Peyer's patch (tissue), 4 donors: ENCODE data around the gene MYCT1. TPM values are rescaled to one million over a fixed set of nuclear protein-coding genes. Genes with fewer than 3 reads are reported as not detected.

ENCODE experiments used
- DNase-seq, 3 donors: peaks; one replicate each; pipeline ENCODE4 v3.0.0-alpha.2; 2017 to 2019
- H3K27ac ChIP-seq, 4 donors: fragments of 200-600 bp; sonication (generic); one replicate each; pipeline ENCODE4 v1.5.1; 2016 to 2019
- H3K27me3 ChIP-seq, 2 donors: fragments of 200-600 bp; sonication (generic); one replicate each; pipeline ENCODE4 v1.5.1; 2019
- H3K36me3 ChIP-seq, 3 donors: fragments of 200-600 bp; sonication (generic); one replicate each; pipeline ENCODE4 v1.5.1; 2016 to 2019
- H3K4me1 ChIP-seq, 4 donors: fragments of 200-600 bp; sonication (generic); one replicate each; pipeline ENCODE4 v1.5.1; 2016 to 2019
- H3K4me3 ChIP-seq, 4 donors: fragments of 200-600 bp; sonication (generic); 1 replicate in 3 of 4; 2 replicates in 1 of 4; pipeline ENCODE4 v1.5.1; 2016 to 2019; ENCODE audit warnings: mild to moderate bottlenecking in 1 of 4
- H3K9me3 ChIP-seq, 4 donors: fragments of 200-600 bp; sonication (generic); one replicate each; pipeline ENCODE4 v1.5.1; 2016 to 2019; ENCODE audit warnings: mild to moderate bottlenecking in 1 of 4
- CTCF ChIP-seq, 6 experiments: fragments of 450-650 bp in 4 of 6; fragments of 200-600 bp in 2 of 6; sonication (generic) in 1 of 6; IDR thresholded peaks; one replicate each; pipeline ENCODE4 v1.5.1; 2017 to 2019; ENCODE audit warnings: antibody characterized with exemption in 6 of 6, mild to moderate bottlenecking in 3 of 6, moderate library complexity in 1 of 6
- POLR2A ChIP-seq, 2 donors: fragments of 450-650 bp; IDR thresholded peaks; one replicate each; pipeline ENCODE4 v1.5.1; 2017; ENCODE audit warnings: antibody characterized with exemption in 2 of 2, mild to moderate bottlenecking in 2 of 2, moderate library complexity in 2 of 2
- total RNA-seq, 4 donors: library from RNA; depleted of rRNA; stranded (reverse); fragments of >200 nt; gene quantifications; one replicate each; pipeline ENCODE4 v1.1.0, GENCODE V29; 2016

MYCT1 gene
- total RNA-seq, 4 donors from 2014 or later = 4.0 to 11.0 (median 4.9) TPM

GRCh38 chr6:152727507-152727906 lies 29.8 kb downstream of the MYCT1 start:
- no peak overlapping the region for H3K4me3 ChIP-seq
- TF ChIP-seq POLR2A (IDR thresholded peaks at IDR 0.05) = no peak
- DNase-seq = no peak

GRCh38 chr6:152734630-152735029 lies 36.9 kb downstream of the MYCT1 start:
- H3K4me3 ChIP-seq = no peak overlapping the region
- no peak for DNase-seq
- no peaks in the 10 kb centered on the region for H3K27me3 ChIP-seq
- no peaks in the 10 kb centered on the region for H3K4me1 ChIP-seq
- TF ChIP-seq POLR2A (IDR thresholded peaks at IDR 0.05) = no peak
- TF ChIP-seq CTCF (IDR thresholded peaks at IDR 0.05) = no peak
- peaks cover 0 to 5% (median 0%) of the 10 kb centered on the region in 4 donors for H3K9me3 ChIP-seq
- H3K27ac ChIP-seq = no peak overlapping the region
- H3K36me3 ChIP-seq = no peaks in the 10 kb centered on the region

More at GRCh38 chr6:152727507-152727906, 29.8 kb downstream of the MYCT1 start:
- H3K36me3 ChIP-seq = no peaks in the 10 kb centered on the region
- no peaks in the 10 kb centered on the region for H3K27me3 ChIP-seq
- no peaks in the 10 kb centered on the region for H3K4me1 ChIP-seq
- no peak overlapping the region for H3K27ac ChIP-seq
- no peaks in the 10 kb centered on the region for H3K9me3 ChIP-seq

GRCh38 chr6:152736687-152737273 lies 39.1 kb downstream of the MYCT1 start:
- peaks cover 0 to 5% (median 0%) of the 10 kb centered on the region in 4 donors for H3K9me3 ChIP-seq
- DNase-seq = no peak
- H3K27me3 ChIP-seq = no peaks in the 10 kb centered on the region
- H3K27ac ChIP-seq = no peak overlapping the region
- H3K36me3 ChIP-seq = no peaks in the 10 kb centered on the region
- no peaks in the 10 kb centered on the region for H3K4me1 ChIP-seq
- no peak overlapping the region for H3K4me3 ChIP-seq
- TF ChIP-seq CTCF (IDR thresholded peaks at IDR 0.05) (no peak), POLR2A (IDR thresholded peaks at IDR 0.05) (no peak)

GRCh38 chr6:152745509-152746171 lies 47.9 kb downstream of the MYCT1 start:
- no peak for DNase-seq
- Histone ChIP-seq H3K4me1 (no peaks in the 10 kb centered on the region), H3K4me3 (no peak overlapping the region), H3K27me3 (no peaks in the 10 kb centered on the region), H3K36me3 (no peaks in the 10 kb centered on the region), H3K27ac (no peak overlapping the region), H3K9me3 (no peaks in the 10 kb centered on the region)
- TF ChIP-seq POLR2A (IDR thresholded peaks at IDR 0.05) = no peak
- no peak for TF ChIP-seq CTCF (IDR thresholded peaks at IDR 0.05)

GRCh38 chr6:152746172-152746553 lies 48.5 kb downstream of the MYCT1 start:
- Histone ChIP-seq H3K27ac (no peak overlapping the region), H3K27me3 (no peaks in the 10 kb centered on the region), H3K9me3 (no peaks in the 10 kb centered on the region), H3K36me3 (no peaks in the 10 kb centered on the region), H3K4me3 (no peak overlapping the region), H3K4me1 (no peaks in the 10 kb centered on the region)
- DNase-seq = no peak
- TF ChIP-seq CTCF (IDR thresholded peaks at IDR 0.05) (no peak), POLR2A (IDR thresholded peaks at IDR 0.05) (no peak)

- DNase-seq = no peak
- TF ChIP-seq POLR2A (IDR thresholded peaks at IDR 0.05) = no peak
- no peak for TF ChIP-seq CTCF (IDR thresholded peaks at IDR 0.05)
- no peaks in the 10 kb centered on the region for H3K27me3 ChIP-seq
These were observed 51.1 kb downstream of the MYCT1 start for GRCh38 chr6:152748843-152749242.

More at GRCh38 chr6:152748843-152749242, 51.1 kb downstream of the MYCT1 start:
- Histone ChIP-seq H3K27ac (no peak overlapping the region), H3K36me3 (no peaks in the 10 kb centered on the region), H3K4me3 (no peak overlapping the region), H3K4me1 (no peaks in the 10 kb centered on the region), H3K9me3 (no peaks in the 10 kb centered on the region)
